ENCODE data around the gene RS1.

- no peak for TF ChIP-seq USF2 (IDR thresholded peaks at IDR 0.05)
- no peak for TF ChIP-seq MAZ (IDR thresholded peaks at IDR 0.05; ENCODE audit: borderline replicate concordance, low read depth, low read length)
- TF ChIP-seq POLR2AphosphoS2 (conservative IDR thresholded peaks at IDR 0.05; ENCODE audit: low read length), result no peak
- TF ChIP-seq RAD21 (conservative IDR thresholded peaks at IDR 0.05 in 1 of 2, IDR thresholded peaks at IDR 0.05 in 1 of 2), result no peak
- TF ChIP-seq CTCF (IDR thresholded peaks at IDR 0.05), result no peak
- no peak for TF ChIP-seq MAX (IDR thresholded peaks at IDR 0.05)
Measured at GRCh38 chrX:18650662-18651061, 21.2 kb downstream of the RS1 start.
